ENCODE measurements around the gene WDR18.

The WDR18 gene

GRCh38 chr19:964761-965694 is 19.1 kb upstream of the WDR18 start:
- no peak for DNase-seq (ENCODE audit: low read depth)

- DNase-seq (ENCODE audit: low read depth) = no peak
Observed at GRCh38 chr19:966485-967088, 17.6 kb upstream of the WDR18 start.

- DNase-seq (ENCODE audit: low read depth) = no peak
Observed at GRCh38 chr19:970695-971094, 13.4 kb upstream of the WDR18 start.

- no peak for DNase-seq (ENCODE audit: low read depth)
Observed at GRCh38 chr19:971795-972194, 12.3 kb upstream of the WDR18 start.

GRCh38 chr19:972281-972680 is 11.9 kb upstream of the WDR18 start:
- no peak for DNase-seq (ENCODE audit: low read depth)

GRCh38 chr19:973726-974563 is 10.2 kb upstream of the WDR18 start:
- DNase-seq (ENCODE audit: low read depth) = no peak

GRCh38 chr19:974564-975257 is 9.4 kb upstream of the WDR18 start:
- no peak for DNase-seq (ENCODE audit: low read depth)

GRCh38 chr19:976476-976875 is 7.7 kb upstream of the WDR18 start:
- no peak for DNase-seq (ENCODE audit: low read depth)

GRCh38 chr19:977058-977464 is 7.1 kb upstream of the WDR18 start:
- DNase-seq (ENCODE audit: low read depth) = no peak

GRCh38 chr19:979318-979741 is 4.8 kb upstream of the WDR18 start:
- no peak for DNase-seq (ENCODE audit: low read depth)

- DNase-seq (ENCODE audit: low read depth) = no peak
Observed at GRCh38 chr19:980133-980998, 3.8 kb upstream of the WDR18 start.

GRCh38 chr19:982567-983170 is 1.5 kb upstream of the WDR18 start:
- peak; percentile 68 for DNase-seq (ENCODE audit: low read depth)

GRCh38 chr19:986083-986482 is 1.9 kb downstream of the WDR18 start:
- no peak for DNase-seq (ENCODE audit: low read depth)

GRCh38 chr19:988081-988480 is 3.9 kb downstream of the WDR18 start:
- no peak for DNase-seq (ENCODE audit: low read depth)

- no peak for DNase-seq (ENCODE audit: low read depth)
Observed at GRCh38 chr19:988510-988909, 4.4 kb downstream of the WDR18 start.

- no peak for DNase-seq (ENCODE audit: low read depth)
Observed at GRCh38 chr19:989381-990081, 5.4 kb downstream of the WDR18 start.

- DNase-seq (ENCODE audit: low read depth) = no peak
Observed at GRCh38 chr19:990119-990571, 6.0 kb downstream of the WDR18 start.

- no peak for DNase-seq (ENCODE audit: low read depth)
Observed at GRCh38 chr19:990746-991145, 6.6 kb downstream of the WDR18 start.

GRCh38 chr19:991174-991931 is 7.2 kb downstream of the WDR18 start:
- DNase-seq (ENCODE audit: low read depth) = peak; percentile 51
